IPS DF 6.9 (cell line): ENCODE measurements around the gene ARID3C.

Experiments used
- DNase-seq: peaks from one replicate; pipeline ENCODE4 v3.0.0-alpha.2; 2013; ENCODE audit warnings: low read depth, low spot score
- H3K27ac ChIP-seq: one replicate; pipeline ENCODE4 v1.5.1; 2013; ENCODE audit warnings: low read length, control low read depth
- H3K27me3 ChIP-seq: 2 replicates; pipeline ENCODE4 v1.6.1; 2013; ENCODE audit warnings: mild to moderate bottlenecking, low read length; ENCODE audit not compliant: control insufficient read depth, insufficient read depth
- H3K36me3 ChIP-seq: 2 replicates; pipeline ENCODE4 v1.6.1; 2013; ENCODE audit warnings: low read length; ENCODE audit not compliant: control insufficient read depth, insufficient read depth
- H3K4me1 ChIP-seq: 2 replicates; pipeline ENCODE4 v1.6.1; 2013; ENCODE audit warnings: low read length; ENCODE audit not compliant: control insufficient read depth, insufficient read depth
- H3K4me3 ChIP-seq: 2 replicates; pipeline ENCODE4 v1.5.1; 2013; ENCODE audit warnings: mild to moderate bottlenecking, low read length
- H3K9me3 ChIP-seq: 2 replicates; pipeline ENCODE4 v1.6.1; 2013; ENCODE audit warnings: low read length, inconsistent platforms; ENCODE audit not compliant: control insufficient read depth, insufficient read depth
- WGBS: extraction: QIAGEN DNeasy Blood & Tissue Kit; methylation state at CpG from one replicate; pipeline ENCODE4 v1.1.7; 2013; ENCODE audit warnings: mixed read lengths, missing lambda C conversion rate; ENCODE audit not compliant: insufficient read length, insufficient coverage; 5-methylcytosine and 5-hydroxymethylcytosine counted together

The ARID3C gene

GRCh38 chr9:34663303-34663605 is 34.4 kb upstream of the ARID3C start:
- H3K27me3 ChIP-seq: no peaks in the 10 kb centered on the region
- H3K4me1 ChIP-seq: peaks cover 5% of the 10 kb centered on the region; the same call in 1 of the 2 replicates
- no peak overlapping the region for H3K27ac ChIP-seq
- H3K9me3 ChIP-seq: no peaks in the 10 kb centered on the region
- no peaks in the 10 kb centered on the region; the same call in 1 of the 2 replicates for H3K36me3 ChIP-seq
- DNase-seq: no peak
- H3K4me3 ChIP-seq: no peak overlapping the region

GRCh38 chr9:34662526-34663302 is 33.8 kb upstream of the ARID3C start, which contains the start of gene CCL27:
CCL27 (minus strand) TSS chr9:34662657; CDS start chr9:34662633, 24 bp downstream.
- no peaks in the 10 kb centered on the region for H3K9me3 ChIP-seq
- H3K27ac ChIP-seq: no peak within 1 kb of the TSS
- no peak within 1 kb of the TSS for H3K4me3 ChIP-seq
- no peak for DNase-seq
- peaks cover 5% of the 10 kb centered on the region; the same call in 1 of the 2 replicates for H3K4me1 ChIP-seq
- H3K36me3 ChIP-seq: no peaks in the 10 kb centered on the region; the same call in 1 of the 2 replicates
- no CpG with 5 or more reads among the region's 4 CpGs for WGBS
- no peaks in the 10 kb centered on the region for H3K27me3 ChIP-seq

- Histone ChIP-seq H3K4me1 (peaks cover 4% of the 10 kb centered on the region; the same call in 1 of the 2 replicates), H3K9me3 (no peaks in the 10 kb centered on the region), H3K27me3 (no peaks in the 10 kb centered on the region), H3K27ac (no peak overlapping the region), H3K4me3 (no peak overlapping the region), H3K36me3 (no peaks in the 10 kb centered on the region; the same call in 1 of the 2 replicates)
- DNase-seq: no peak
- no CpG with 5 or more reads among the region's 8 CpGs for WGBS
Observed at GRCh38 chr9:34659592-34660253, 30.9 kb upstream of the ARID3C start.

GRCh38 chr9:34658461-34658860 is 29.6 kb upstream of the ARID3C start:
- H3K27ac ChIP-seq: no peak overlapping the region
- no CpG with 5 or more reads among the region's 14 CpGs for WGBS
- no peak for DNase-seq
- H3K4me3 ChIP-seq: no peak overlapping the region
- no peaks in the 10 kb centered on the region for H3K9me3 ChIP-seq
- H3K4me1 ChIP-seq: peaks cover 4% of the 10 kb centered on the region
- H3K27me3 ChIP-seq: no peaks in the 10 kb centered on the region
- H3K36me3 ChIP-seq: no peaks in the 10 kb centered on the region; the same call in 1 of the 2 replicates

- Histone ChIP-seq H3K4me3 (no peak overlapping the region), H3K27me3 (no peaks in the 10 kb centered on the region), H3K27ac (no peak overlapping the region), H3K4me1 (peaks cover 7% of the 10 kb centered on the region), H3K36me3 (no peaks in the 10 kb centered on the region; the same call in 1 of the 2 replicates), H3K9me3 (no peaks in the 10 kb centered on the region)
- DNase-seq: no peak
- WGBS: no CpG with 5 or more reads among the region's 5 CpGs
Observed at GRCh38 chr9:34656992-34657391, 28.1 kb upstream of the ARID3C start.

- Histone ChIP-seq H3K27me3 (no peaks in the 10 kb centered on the region), H3K27ac (no peak overlapping the region)
- no CpG with 5 or more reads among the region's 5 CpGs for WGBS
Observed at GRCh38 chr9:34655394-34655793, 26.5 kb upstream of the ARID3C start.

GRCh38 chr9:34654323-34655051 is 25.6 kb upstream of the ARID3C start:
- Histone ChIP-seq H3K4me1 (peaks cover 6% of the 10 kb centered on the region), H3K4me3 (no peak overlapping the region), H3K36me3 (peaks cover 2% of the 10 kb centered on the region), H3K27me3 (no peaks in the 10 kb centered on the region), H3K27ac (no peak overlapping the region), H3K9me3 (no peaks in the 10 kb centered on the region)
- no peak for DNase-seq
- WGBS: no CpG with 5 or more reads among the region's 11 CpGs

More at GRCh38 chr9:34655394-34655793, 26.5 kb upstream of the ARID3C start:
- Histone ChIP-seq H3K4me1 (peaks cover 7% of the 10 kb centered on the region), H3K36me3 (no peaks in the 10 kb centered on the region; the same call in 1 of the 2 replicates), H3K9me3 (no peaks in the 10 kb centered on the region), H3K4me3 (no peak overlapping the region)
- no peak for DNase-seq

GRCh38 chr9:34653151-34654072 is 24.5 kb upstream of the ARID3C start:
- Histone ChIP-seq H3K36me3 (peaks cover 8% of the 10 kb centered on the region), H3K27me3 (no peaks in the 10 kb centered on the region), H3K4me3 (no peak overlapping the region), H3K4me1 (peaks cover 5% of the 10 kb centered on the region), H3K9me3 (no peaks in the 10 kb centered on the region), H3K27ac (no peak overlapping the region)
- no peak for DNase-seq
- no CpG with 5 or more reads among the region's 11 CpGs for WGBS

GRCh38 chr9:34652602-34653000 is 23.7 kb upstream of the ARID3C start:
- H3K9me3 ChIP-seq: no peaks in the 10 kb centered on the region
- no peak overlapping the region for H3K27ac ChIP-seq
- peaks cover 8% of the 10 kb centered on the region for H3K36me3 ChIP-seq
- no CpG with 5 or more reads among the region's 5 CpGs for WGBS
- peaks cover 7% of the 10 kb centered on the region for H3K4me1 ChIP-seq
- no peaks in the 10 kb centered on the region for H3K27me3 ChIP-seq
- DNase-seq: no peak
- no peak overlapping the region for H3K4me3 ChIP-seq
